GM12873 (cell line): Measurements from ENCODE around the gene CLEC4G.
A peak's percentile ranks its signal among the peaks of the same experiment; 100 is the strongest.

Experiments
- CTCF ChIP-seq: IDR thresholded peaks from 2 replicates; pipeline ENCODE4 v1.5.1; 2012; ENCODE audit warnings: low read depth, mild to moderate bottlenecking, moderate library complexity, low read length, control low read depth; ENCODE audit not compliant: insufficient read depth; ENCODE audit errors: missing control alignments

CLEC4G gene

GRCh38 chr19:7705387-7706187 is 26.3 kb downstream of the CLEC4G start:
- no peak for TF ChIP-seq CTCF

- no peak for TF ChIP-seq CTCF
Observed at GRCh38 chr19:7704280-7705060, 27.4 kb downstream of the CLEC4G start.

- no peak for TF ChIP-seq CTCF
Observed at GRCh38 chr19:7703332-7703731, 28.6 kb downstream of the CLEC4G start.

- peak; percentile 3 for TF ChIP-seq CTCF
Observed at GRCh38 chr19:7701654-7702457, 30.1 kb downstream of the CLEC4G start, which contains the start of gene FCER2. TSS of gene FCER2 (minus strand) at chr19:7702131. CDS start at chr19:7699760, 2,371 bp downstream.

GRCh38 chr19:7701049-7701653 is 30.8 kb downstream of the CLEC4G start:
- no peak for TF ChIP-seq CTCF

- no peak for TF ChIP-seq CTCF
Observed at GRCh38 chr19:7699417-7700401, 32.2 kb downstream of the CLEC4G start.
